Keratinocyte (primary cell): ENCODE results near the gene TEP1.

Source experiments
- CTCF ChIP-seq, 3 experiments: IDR thresholded peaks in 1 of 3; conservative IDR thresholded peaks in 1 of 3; optimal IDR thresholded peaks in 1 of 3; 2 replicates in 2 of 3; 3 replicates in 1 of 3; pipeline versions ENCODE3 to v1.5.1; 2011; ENCODE audit warnings: low read length in 3 of 3, mild to moderate bottlenecking in 3 of 3, moderate library complexity in 2 of 3, control low read depth in 1 of 3, inconsistent platforms in 1 of 3; ENCODE audit not compliant: insufficient read depth in 2 of 3; ENCODE audit errors: extremely low read depth in 1 of 3
- EZH2 ChIP-seq: IDR thresholded peaks from one replicate; pipeline ENCODE4 v1.6.1; 2012; ENCODE audit warnings: inconsistent platforms, mild to moderate bottlenecking, low read length, moderate library complexity

GRCh38 chr14:20383636-20384035, 29.7 kb downstream of the TEP1 start:
- TF ChIP-seq CTCF (optimal IDR thresholded peaks at IDR 0.05 in 1 of 3, IDR thresholded peaks at IDR 0.05 in 1 of 3, conservative IDR thresholded peaks at IDR 0.05 in 1 of 3; ENCODE audit: extremely low read depth in 1 of 3, insufficient read depth in 2 of 3, low read length in 3 of 3) (no peak), EZH2 (no peak)
